HEK293 (cell line): ENCODE results near the gene PJVK.

ENCODE experiments used
- CTCF ChIA-PET: fragments of 350-600 bp; formaldehyde crosslinking; extraction: SDS; loops from one replicate; lab custom pipeline; 2021; ENCODE audit warnings: antibody characterized with exemption; lab: Yijun Ruan, JAX
- POLR2A ChIA-PET: fragments of 300-600 bp; formaldehyde crosslinking; extraction: SDS; loops from one replicate; lab custom pipeline; 2020; ENCODE audit warnings: antibody characterized with exemption, inconsistent platforms; lab: Yijun Ruan, JAX
- H3K27ac ChIP-seq: fragments of 200-500 bp; sonication (Bioruptor generic); 2 replicates; pipeline ENCODE4 v1.5.1; 2014; ENCODE audit warnings: low read depth, low read length, control low read depth, inconsistent platforms; ENCODE audit errors: extremely low read depth
- H3K36me3 ChIP-seq, 2 experiments: fragments of 200-500 bp in 1 of 2; sonication (Bioruptor generic) in 1 of 2; 1 replicate in 1 of 2; 2 replicates in 1 of 2; pipeline ENCODE4 v1.5.1; 2014 to 2017; ENCODE audit warnings: inconsistent platforms in 2 of 2, low read length in 2 of 2; ENCODE audit not compliant: control insufficient read depth in 2 of 2, insufficient read depth in 1 of 2
- H3K4me1 ChIP-seq: fragments of 200-500 bp; sonication (Bioruptor generic); 2 replicates; pipeline ENCODE4 v1.5.1; 2014; ENCODE audit warnings: mild to moderate bottlenecking, low read length, inconsistent platforms; ENCODE audit not compliant: control insufficient read depth, insufficient read depth
- H3K4me3 ChIP-seq: 2 replicates; pipeline ENCODE4 v1.5.1; 2011; ENCODE audit warnings: low read depth, mild to moderate bottlenecking, control low read depth, low read length, moderate library complexity
- H3K9me3 ChIP-seq: fragments of 200-500 bp; sonication (Bioruptor generic); 2 replicates; pipeline ENCODE4 v1.5.1; 2014; ENCODE audit warnings: low read depth, low read length, inconsistent platforms; ENCODE audit not compliant: control insufficient read depth, insufficient read depth
- KLF10 ChIP-seq: fragments of 450-650 bp; IDR thresholded peaks from 2 replicates; pipeline ENCODE4 v1.5.1; 2018; ENCODE audit warnings: missing biosample characterization, mild to moderate bottlenecking, missing genetic modification characterization
- SP2 ChIP-seq: fragments of 450-650 bp; formaldehyde crosslinking; IDR thresholded peaks from 2 replicates; pipeline ENCODE4 v1.5.1; 2016; ENCODE audit warnings: missing biosample characterization, missing genetic modification characterization
- SP7 ChIP-seq: fragments of 450-650 bp; formaldehyde crosslinking; IDR thresholded peaks from 2 replicates; pipeline ENCODE4 v1.5.1; 2016; ENCODE audit warnings: missing biosample characterization, missing genetic modification characterization
- ZBTB8A ChIP-seq: fragments of 450-650 bp; formaldehyde crosslinking; IDR thresholded peaks from 2 replicates; pipeline ENCODE4 v1.5.1; 2016; ENCODE audit warnings: missing biosample characterization, missing genetic modification characterization
- ZEB2 ChIP-seq: fragments of 450-650 bp; formaldehyde crosslinking; IDR thresholded peaks from 2 replicates; pipeline ENCODE4 v1.5.1; 2016; ENCODE audit warnings: missing biosample characterization, missing genetic modification characterization
- ZNF112 ChIP-seq: fragments of 450-650 bp; formaldehyde crosslinking; IDR thresholded peaks from 2 replicates; pipeline ENCODE4 v1.5.0; 2017; ENCODE audit warnings: missing biosample characterization, missing genetic modification characterization
- ZNF133 ChIP-seq: fragments of 450-650 bp; formaldehyde crosslinking; IDR thresholded peaks from 2 replicates; pipeline ENCODE4 v1.5.1; 2016; ENCODE audit warnings: missing biosample characterization, missing genetic modification characterization
- ZNF155 ChIP-seq: fragments of 450-650 bp; formaldehyde crosslinking; IDR thresholded peaks from 2 replicates; pipeline ENCODE4 v1.5.1; 2016; ENCODE audit warnings: missing biosample characterization, missing genetic modification characterization
- ZNF16 ChIP-seq: fragments of 450-650 bp; formaldehyde crosslinking; IDR thresholded peaks from 2 replicates; pipeline ENCODE4 v1.5.1; 2016; ENCODE audit warnings: low read depth, missing biosample characterization, missing genetic modification characterization
- ZNF169 ChIP-seq: fragments of 450-650 bp; formaldehyde crosslinking; IDR thresholded peaks from 2 replicates; pipeline ENCODE4 v1.5.1; 2016; ENCODE audit warnings: missing biosample characterization, missing genetic modification characterization
- ZNF19 ChIP-seq: fragments of 450-650 bp; formaldehyde crosslinking; IDR thresholded peaks from 2 replicates; pipeline ENCODE4; 2016; ENCODE audit warnings: missing biosample characterization, missing genetic modification characterization, low read depth
- ZNF335 ChIP-seq: fragments of 450-650 bp; formaldehyde crosslinking; conservative IDR thresholded peaks from 2 replicates; pipeline ENCODE4 v1.5.1; 2016; ENCODE audit warnings: missing biosample characterization, missing genetic modification characterization
- ZNF366 ChIP-seq: fragments of 450-650 bp; formaldehyde crosslinking; conservative IDR thresholded peaks from 2 replicates; pipeline ENCODE4 v1.5.1; 2016; ENCODE audit warnings: missing biosample characterization, missing genetic modification characterization
- ZNF394 ChIP-seq: fragments of 450-650 bp; formaldehyde crosslinking; IDR thresholded peaks from 2 replicates; pipeline ENCODE4 v1.5.1; 2016; ENCODE audit warnings: missing biosample characterization, missing genetic modification characterization, mild to moderate bottlenecking, moderate library complexity, borderline replicate concordance
- ZNF423 ChIP-seq: fragments of 450-650 bp; formaldehyde crosslinking; IDR thresholded peaks from 2 replicates; pipeline ENCODE4 v1.5.1; 2016; ENCODE audit warnings: missing biosample characterization, missing genetic modification characterization
- ZNF501 ChIP-seq: fragments of 450-650 bp; formaldehyde crosslinking; IDR thresholded peaks from 2 replicates; pipeline ENCODE4 v1.5.1; 2016; ENCODE audit warnings: missing biosample characterization, missing genetic modification characterization
- ZNF544 ChIP-seq: fragments of 450-650 bp; formaldehyde crosslinking; IDR thresholded peaks from 2 replicates; pipeline ENCODE4 v1.5.0; 2017; ENCODE audit warnings: missing biosample characterization, missing genetic modification characterization
- ZNF558 ChIP-seq: fragments of 450-650 bp; formaldehyde crosslinking; IDR thresholded peaks from 2 replicates; pipeline ENCODE4 v1.5.1; 2016; ENCODE audit warnings: missing biosample characterization, missing genetic modification characterization
- ZNF560 ChIP-seq: fragments of 450-650 bp; formaldehyde crosslinking; IDR thresholded peaks from 2 replicates; pipeline ENCODE4 v1.5.1; 2017; ENCODE audit warnings: missing biosample characterization, missing genetic modification characterization, borderline replicate concordance
- ZNF596 ChIP-seq: fragments of 450-650 bp; IDR thresholded peaks from 2 replicates; pipeline ENCODE4 v1.5.0; 2018; ENCODE audit warnings: missing biosample characterization, mild to moderate bottlenecking, missing genetic modification characterization, moderate library complexity
- ZNF600 ChIP-seq: fragments of 450-650 bp; formaldehyde crosslinking; IDR thresholded peaks from 2 replicates; pipeline ENCODE4 v1.5.1; 2016; ENCODE audit warnings: missing biosample characterization, missing genetic modification characterization
- ZNF626 ChIP-seq: fragments of 450-650 bp; sonication (Bioruptor Pico); formaldehyde crosslinking; IDR thresholded peaks from 2 replicates; pipeline ENCODE4 v1.5.1; 2018; ENCODE audit warnings: missing biosample characterization, missing genetic modification characterization, inconsistent platforms
- ZNF629 ChIP-seq: fragments of 450-650 bp; formaldehyde crosslinking; IDR thresholded peaks from 2 replicates; pipeline ENCODE4 v1.5.1; 2017; ENCODE audit warnings: missing biosample characterization, missing genetic modification characterization
- ZNF768 ChIP-seq: fragments of 450-650 bp; formaldehyde crosslinking; IDR thresholded peaks from 2 replicates; pipeline ENCODE4 v1.5.1; 2018; ENCODE audit warnings: missing biosample characterization, mild to moderate bottlenecking, missing genetic modification characterization
- ZNF837 ChIP-seq: fragments of 450-650 bp; formaldehyde crosslinking; IDR thresholded peaks from 2 replicates; pipeline ENCODE4 v1.5.1; 2016; ENCODE audit warnings: missing biosample characterization, missing genetic modification characterization
- ZNF843 ChIP-seq: fragments of 450-650 bp; formaldehyde crosslinking; IDR thresholded peaks from 2 replicates; pipeline ENCODE4 v1.5.1; 2016; ENCODE audit warnings: missing biosample characterization, missing genetic modification characterization
- ZXDB ChIP-seq: fragments of 450-650 bp; formaldehyde crosslinking; IDR thresholded peaks from 2 replicates; pipeline ENCODE4 v1.5.1; 2016; ENCODE audit warnings: missing biosample characterization, missing genetic modification characterization
- TF ChIP-seq, protein P1 (sequence below): sonication (generic); formaldehyde crosslinking; IDR thresholded peaks from 2 replicates; pipeline ENCODE4 v1.8.1; 2022; ENCODE audit warnings: mild to moderate bottlenecking, moderate library complexity, missing genetic modification reagents
- TF ChIP-seq, protein P2 (sequence below): fragments of 450-650 bp; formaldehyde crosslinking; IDR thresholded peaks from 2 replicates; pipeline ENCODE4 v1.5.1; 2016; ENCODE audit warnings: missing biosample characterization, missing genetic modification characterization
- TF ChIP-seq, protein P3 (sequence below): IDR thresholded peaks from 2 replicates; pipeline ENCODE4 v1.6.1; 2011; ENCODE audit warnings: mild to moderate bottlenecking, low read depth, low read length, borderline replicate concordance
- TF ChIP-seq, protein P4 (sequence below): fragments of 450-650 bp; formaldehyde crosslinking; IDR thresholded peaks from 2 replicates; pipeline ENCODE4 v1.5.1; 2016; ENCODE audit warnings: missing biosample characterization, missing genetic modification characterization

PJVK gene

DNA sequence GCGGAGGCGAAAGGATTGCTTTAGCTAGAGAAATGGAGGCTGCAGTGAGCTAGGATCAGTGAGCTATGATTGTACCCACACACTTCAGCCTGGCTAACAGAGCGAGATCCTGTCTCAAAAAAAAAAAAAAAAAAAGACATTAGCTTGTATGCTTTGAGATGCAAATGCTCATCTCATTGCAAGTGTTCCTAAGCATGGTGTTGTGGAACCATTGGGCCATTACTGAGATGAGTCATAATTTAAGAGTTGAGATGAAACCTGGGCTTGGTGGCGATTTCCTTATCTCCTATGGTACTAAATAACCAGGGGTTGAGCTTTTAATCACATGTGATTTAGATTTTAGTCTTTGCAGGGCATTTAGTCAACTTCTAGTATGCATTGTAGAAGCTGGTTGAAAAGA is 31.3 kb downstream of the PJVK start:
- Histone ChIP-seq H3K9me3 (no peaks in the 10 kb centered on the region), H3K27ac (no peak overlapping the region), H3K36me3 (peaks cover 0 to 11% of the 10 kb centered on the region in 2 experiments; a peak in 2 of 3 replicates), H3K4me3 (peak overlapping the region; percentile 13; the same call in 1 of the 2 replicates), H3K4me1 (peaks cover 18% of the 10 kb centered on the region)
- POLR2A ChIA-PET = interaction anchor here (0.6 to 2.1 kb wide), 7 partner anchors 12 to 585 kb away, joined by 3 to 12 read pairs (median 3); partner anchors contain the start of genes PJVK and PRKRA
- CTCF ChIA-PET = interaction anchor here (0.6 to 1.0 kb wide), 9 partner anchors 12 to 1250 kb away, joined by 3 to 5 read pairs (median 3); no protein-coding TSS in a partner anchor
- TF ChIP-seq ZNF626 (tag by site-specific recombination) (no peak), ZNF169 (no peak), ZNF155 (tag by site-specific recombination) (no peak), ZXDB (0 out of 2 replicates have a peak, but pooled peaks have one; percentile 28), ZNF843 (no peak), ZNF544 (tag by site-specific recombination) (no peak), SP2 (tag by site-specific recombination) (no peak), SP7 (peak; percentile 79), ZNF423 (no peak), ZNF112 (no peak), ZEB2 (tag by site-specific recombination) (0 out of 2 replicates have a peak, but pooled peaks have one; percentile 32), ZNF596 (tag by site-specific recombination) (no peak), ZNF335 (tag by site-specific recombination) (no peak), ZBTB8A (tag by site-specific recombination) (no peak), ZNF133 (tag by site-specific recombination) (no peak), ZNF600 (tag by site-specific recombination) (peak; percentile 91), ZNF768 (tag by site-specific recombination) (no peak), ZNF558 (tag by site-specific recombination) (peak; percentile 18; the same call in 1 of the 2 replicates), ZNF394 (tag by site-specific recombination) (0 out of 2 replicates have a peak, but pooled peaks have one; percentile 23), ZNF16 (tag by site-specific recombination) (no peak), ZNF19 (tag by site-specific recombination) (no peak), ZNF629 (peak; percentile 33; the same call in 1 of the 2 replicates), ZNF837 (tag by site-specific recombination) (no peak), ZNF560 (tag by site-specific recombination) (no peak), KLF10 (no peak), ZNF501 (no peak), ZNF366 (tag by site-specific recombination) (peak; percentile 36; the same call in 1 of the 2 replicates)
- TF ChIP-seq, protein P1, sequence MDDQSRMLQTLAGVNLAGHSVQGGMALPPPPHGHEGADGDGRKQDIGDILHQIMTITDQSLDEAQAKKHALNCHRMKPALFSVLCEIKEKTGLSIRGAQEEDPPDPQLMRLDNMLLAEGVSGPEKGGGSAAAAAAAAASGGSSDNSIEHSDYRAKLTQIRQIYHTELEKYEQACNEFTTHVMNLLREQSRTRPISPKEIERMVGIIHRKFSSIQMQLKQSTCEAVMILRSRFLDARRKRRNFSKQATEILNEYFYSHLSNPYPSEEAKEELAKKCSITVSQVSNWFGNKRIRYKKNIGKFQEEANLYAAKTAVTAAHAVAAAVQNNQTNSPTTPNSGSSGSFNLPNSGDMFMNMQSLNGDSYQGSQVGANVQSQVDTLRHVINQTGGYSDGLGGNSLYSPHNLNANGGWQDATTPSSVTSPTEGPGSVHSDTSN (CRISPR knock-in tag) = no peak
- TF ChIP-seq, protein P2, sequence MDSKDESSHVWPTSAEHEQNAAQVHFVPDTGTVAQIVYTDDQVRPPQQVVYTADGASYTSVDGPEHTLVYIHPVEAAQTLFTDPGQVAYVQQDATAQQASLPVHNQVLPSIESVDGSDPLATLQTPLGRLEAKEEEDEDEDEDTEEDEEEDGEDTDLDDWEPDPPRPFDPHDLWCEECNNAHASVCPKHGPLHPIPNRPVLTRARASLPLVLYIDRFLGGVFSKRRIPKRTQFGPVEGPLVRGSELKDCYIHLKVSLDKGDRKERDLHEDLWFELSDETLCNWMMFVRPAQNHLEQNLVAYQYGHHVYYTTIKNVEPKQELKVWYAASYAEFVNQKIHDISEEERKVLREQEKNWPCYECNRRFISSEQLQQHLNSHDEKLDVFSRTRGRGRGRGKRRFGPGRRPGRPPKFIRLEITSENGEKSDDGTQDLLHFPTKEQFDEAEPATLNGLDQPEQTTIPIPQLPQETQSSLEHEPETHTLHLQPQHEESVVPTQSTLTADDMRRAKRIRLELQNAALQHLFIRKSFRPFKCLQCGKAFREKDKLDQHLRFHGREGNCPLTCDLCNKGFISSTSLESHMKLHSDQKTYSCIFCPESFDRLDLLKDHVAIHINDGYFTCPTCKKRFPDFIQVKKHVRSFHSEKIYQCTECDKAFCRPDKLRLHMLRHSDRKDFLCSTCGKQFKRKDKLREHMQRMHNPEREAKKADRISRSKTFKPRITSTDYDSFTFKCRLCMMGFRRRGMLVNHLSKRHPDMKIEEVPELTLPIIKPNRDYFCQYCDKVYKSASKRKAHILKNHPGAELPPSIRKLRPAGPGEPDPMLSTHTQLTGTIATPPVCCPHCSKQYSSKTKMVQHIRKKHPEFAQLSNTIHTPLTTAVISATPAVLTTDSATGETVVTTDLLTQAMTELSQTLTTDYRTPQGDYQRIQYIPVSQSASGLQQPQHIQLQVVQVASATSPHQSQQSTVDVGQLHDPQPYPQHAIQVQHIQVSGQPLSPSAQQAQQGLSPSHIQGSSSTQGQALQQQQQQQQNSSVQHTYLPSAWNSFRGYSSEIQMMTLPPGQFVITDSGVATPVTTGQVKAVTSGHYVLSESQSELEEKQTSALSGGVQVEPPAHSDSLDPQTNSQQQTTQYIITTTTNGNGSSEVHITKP (tag by site-specific recombination) = no peak
- TF ChIP-seq, protein P3, sequence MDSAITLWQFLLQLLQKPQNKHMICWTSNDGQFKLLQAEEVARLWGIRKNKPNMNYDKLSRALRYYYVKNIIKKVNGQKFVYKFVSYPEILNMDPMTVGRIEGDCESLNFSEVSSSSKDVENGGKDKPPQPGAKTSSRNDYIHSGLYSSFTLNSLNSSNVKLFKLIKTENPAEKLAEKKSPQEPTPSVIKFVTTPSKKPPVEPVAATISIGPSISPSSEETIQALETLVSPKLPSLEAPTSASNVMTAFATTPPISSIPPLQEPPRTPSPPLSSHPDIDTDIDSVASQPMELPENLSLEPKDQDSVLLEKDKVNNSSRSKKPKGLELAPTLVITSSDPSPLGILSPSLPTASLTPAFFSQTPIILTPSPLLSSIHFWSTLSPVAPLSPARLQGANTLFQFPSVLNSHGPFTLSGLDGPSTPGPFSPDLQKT = no peak
- TF ChIP-seq, protein P4, sequence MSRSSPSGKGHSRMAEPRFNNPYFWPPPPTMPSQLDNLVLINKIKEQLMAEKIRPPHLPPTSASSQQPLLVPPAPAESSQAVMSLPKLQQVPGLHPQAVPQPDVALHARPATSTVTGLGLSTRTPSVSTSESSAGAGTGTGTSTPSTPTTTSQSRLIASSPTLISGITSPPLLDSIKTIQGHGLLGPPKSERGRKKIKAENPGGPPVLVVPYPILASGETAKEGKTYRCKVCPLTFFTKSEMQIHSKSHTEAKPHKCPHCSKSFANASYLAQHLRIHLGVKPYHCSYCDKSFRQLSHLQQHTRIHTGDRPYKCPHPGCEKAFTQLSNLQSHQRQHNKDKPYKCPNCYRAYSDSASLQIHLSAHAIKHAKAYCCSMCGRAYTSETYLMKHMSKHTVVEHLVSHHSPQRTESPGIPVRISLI (tag by site-specific recombination) = 0 out of 2 replicates have a peak, but pooled peaks have one; percentile 51
